ENCODE results near the gene PRTG.

PRTG gene

GRCh38 chr15:55638764-55639163 lies 104.2 kb downstream of the PRTG start:
- DNase-seq (ENCODE audit: extremely low spot score) = no peak
- TF ChIP-seq L3MBTL2 (conservative IDR thresholded peaks at IDR 0.05) = no peak
- POLR2A ChIA-PET = no interaction called here
- CTCF ChIA-PET = interaction anchor here (0.6 to 1.5 kb wide), 3 partner anchors 10 to 163 kb away, joined by 4 to 5 read pairs (median 4); no protein-coding TSS in a partner anchor

- POLR2A ChIA-PET = no interaction called here
- TF ChIP-seq NFRKB (IDR thresholded peaks at IDR 0.05) = no peak
- TF ChIP-seq ELF4 (IDR thresholded peaks at IDR 0.05) = no peak
- no peak for TF ChIP-seq L3MBTL2 (conservative IDR thresholded peaks at IDR 0.05)
- TF ChIP-seq BHLHE40 (IDR thresholded peaks at IDR 0.05; ENCODE audit: borderline replicate concordance) = no peak
- TF ChIP-seq PKNOX1 (IDR thresholded peaks at IDR 0.05) = no peak
- TF ChIP-seq TARDBP (IDR thresholded peaks at IDR 0.05) = no peak
- no peak for TF ChIP-seq HDGF (IDR thresholded peaks at IDR 0.05; ENCODE audit: borderline replicate concordance)
- TF ChIP-seq CTBP1 (IDR thresholded peaks at IDR 0.05; ENCODE audit: borderline replicate concordance) = no peak
- no peak for TF ChIP-seq FOXK2 (IDR thresholded peaks at IDR 0.05)
- CTCF ChIA-PET = no interaction called here
- no peak for DNase-seq (ENCODE audit: extremely low spot score)
These were observed 105.9 kb downstream of the PRTG start for GRCh38 chr15:55637086-55637485.

GRCh38 chr15:55633731-55634130 lies 109.2 kb downstream of the PRTG start:
- no peak for DNase-seq (ENCODE audit: extremely low spot score)
- POLR2A ChIA-PET = no interaction called here
- CTCF ChIA-PET = interaction anchor here (0.9 kb wide), 1 partner anchor 198 kb away, joined by 3 read pairs; no protein-coding TSS in a partner anchor
- TF ChIP-seq ZNF384 (IDR thresholded peaks at IDR 0.05) (no peak), SP1 (IDR thresholded peaks at IDR 0.05) (no peak), NFRKB (IDR thresholded peaks at IDR 0.05) (no peak), FOXM1 (IDR thresholded peaks at IDR 0.05; ENCODE audit: borderline replicate concordance) (no peak), CTBP1 (IDR thresholded peaks at IDR 0.05; ENCODE audit: borderline replicate concordance) (no peak), FOXA1 (IDR thresholded peaks at IDR 0.05) (no peak), FOXK2 (IDR thresholded peaks at IDR 0.05) (no peak), PKNOX1 (IDR thresholded peaks at IDR 0.05) (no peak), TARDBP (IDR thresholded peaks at IDR 0.05) (no peak), L3MBTL2 (conservative IDR thresholded peaks at IDR 0.05) (no peak), ARNT (IDR thresholded peaks at IDR 0.05) (no peak)

- TF ChIP-seq ELF4 (IDR thresholded peaks at IDR 0.05) (no peak), HDGF (IDR thresholded peaks at IDR 0.05; ENCODE audit: borderline replicate concordance) (no peak), CTBP1 (IDR thresholded peaks at IDR 0.05; ENCODE audit: borderline replicate concordance) (no peak), ZNF384 (IDR thresholded peaks at IDR 0.05) (no peak), FOXK2 (IDR thresholded peaks at IDR 0.05) (no peak), PKNOX1 (IDR thresholded peaks at IDR 0.05) (no peak), FOXA1 (IDR thresholded peaks at IDR 0.05) (no peak), NFRKB (IDR thresholded peaks at IDR 0.05) (no peak), BHLHE40 (IDR thresholded peaks at IDR 0.05; ENCODE audit: borderline replicate concordance) (no peak), FOXM1 (IDR thresholded peaks at IDR 0.05; ENCODE audit: borderline replicate concordance) (no peak), TARDBP (IDR thresholded peaks at IDR 0.05) (no peak), L3MBTL2 (conservative IDR thresholded peaks at IDR 0.05) (no peak), LEF1 (IDR thresholded peaks at IDR 0.05; ENCODE audit: borderline replicate concordance) (no peak), SP1 (IDR thresholded peaks at IDR 0.05) (no peak)
- ChIA-PET CTCF (interaction anchor here (0.5 kb wide), 1 partner anchor 265 kb away, joined by 3 read pairs; no protein-coding TSS in a partner anchor), POLR2A (no interaction called here)
- no peak for DNase-seq (ENCODE audit: extremely low spot score)
These were observed 110.5 kb downstream of the PRTG start for GRCh38 chr15:55632434-55632833.

- CTCF ChIA-PET = no interaction called here
- no peak for TF ChIP-seq NFRKB (IDR thresholded peaks at IDR 0.05)
- TF ChIP-seq PKNOX1 (IDR thresholded peaks at IDR 0.05) = no peak
- no peak for TF ChIP-seq LEF1 (IDR thresholded peaks at IDR 0.05; ENCODE audit: borderline replicate concordance)
- TF ChIP-seq ZNF384 (IDR thresholded peaks at IDR 0.05) = no peak
- TF ChIP-seq CTBP1 (IDR thresholded peaks at IDR 0.05; ENCODE audit: borderline replicate concordance) = no peak
- no peak for TF ChIP-seq ELF4 (IDR thresholded peaks at IDR 0.05)
- TF ChIP-seq FOXA1 (IDR thresholded peaks at IDR 0.05) = no peak
- no peak for TF ChIP-seq FOXM1 (IDR thresholded peaks at IDR 0.05; ENCODE audit: borderline replicate concordance)
- no peak for DNase-seq (ENCODE audit: extremely low spot score)
- POLR2A ChIA-PET = interaction anchor here (0.6 kb wide), 1 partner anchor 1795 kb away, joined by 3 read pairs; no protein-coding TSS in a partner anchor
These were observed 112.1 kb downstream of the PRTG start for GRCh38 chr15:55630858-55631257.

GRCh38 chr15:55628369-55628730 lies 114.6 kb downstream of the PRTG start:
- ChIA-PET POLR2A (no interaction called here), CTCF (no interaction called here)
- DNase-seq (ENCODE audit: extremely low spot score) = no peak
- no peak for TF ChIP-seq FOXA1 (IDR thresholded peaks at IDR 0.05)
- no peak for TF ChIP-seq ELF4 (IDR thresholded peaks at IDR 0.05)
- TF ChIP-seq SP1 (IDR thresholded peaks at IDR 0.05) = no peak
- no peak for TF ChIP-seq ZNF384 (IDR thresholded peaks at IDR 0.05)
- no peak for TF ChIP-seq PKNOX1 (IDR thresholded peaks at IDR 0.05)
- no peak for TF ChIP-seq SUZ12 (IDR thresholded peaks at IDR 0.05)
- TF ChIP-seq FOXK2 (IDR thresholded peaks at IDR 0.05) = no peak
- no peak for TF ChIP-seq BHLHE40 (IDR thresholded peaks at IDR 0.05; ENCODE audit: borderline replicate concordance)
- no peak for TF ChIP-seq ARNT (IDR thresholded peaks at IDR 0.05)
- no peak for TF ChIP-seq L3MBTL2 (conservative IDR thresholded peaks at IDR 0.05)
- no peak for TF ChIP-seq CTBP1 (IDR thresholded peaks at IDR 0.05; ENCODE audit: borderline replicate concordance)
- TF ChIP-seq HDGF (IDR thresholded peaks at IDR 0.05; ENCODE audit: borderline replicate concordance) = no peak
- TF ChIP-seq NFRKB (IDR thresholded peaks at IDR 0.05) = no peak
- TF ChIP-seq LEF1 (IDR thresholded peaks at IDR 0.05; ENCODE audit: borderline replicate concordance) = no peak
- no peak for TF ChIP-seq TARDBP (IDR thresholded peaks at IDR 0.05)
- TF ChIP-seq FOXM1 (IDR thresholded peaks at IDR 0.05; ENCODE audit: borderline replicate concordance) = no peak

Measured in HEK293T (cell line).